ENCODE measurements around the gene ISM1. TPM values are rescaled to one million over a fixed set of nuclear protein-coding genes. Genes with fewer than 3 reads are reported as not detected.

The ISM1 gene
- total and polyA plus RNA-seq, 2 of the 13 experiments (the other 11 are each of a cell fraction or from before 2014, with no cell fraction given), result 0.40 to 1.4 TPM

- no peak for TF ChIP-seq PHB2 (IDR thresholded peaks at IDR 0.05; ENCODE audit: partially characterized antibody)
- no peak for TF ChIP-seq MAFK (conservative IDR thresholded peaks at IDR 0.05 in 1 of 2, IDR thresholded peaks at IDR 0.05 in 1 of 2; ENCODE audit: low read length in 2 of 2)
- TF ChIP-seq SOX6 (IDR thresholded peaks at IDR 0.05), result no peak
- peak; percentile 39; the same call in 1 of the 2 replicates for TF ChIP-seq SOX6 (CRISPR knock-in tag; IDR thresholded peaks at IDR 0.05)
- peak; percentile 98 for TF ChIP-seq ZNF776 (CRISPR knock-in tag; IDR thresholded peaks at IDR 0.05)
- TF ChIP-seq SALL2 (CRISPR knock-in tag; IDR thresholded peaks at IDR 0.05), result peak; percentile 77
- TF ChIP-seq ZBTB44 (CRISPR knock-in tag; IDR thresholded peaks at IDR 0.05), result peak; percentile 56; the same call in 1 of the 2 replicates
- no peak for TF ChIP-seq ZNF652 (CRISPR knock-in tag; IDR thresholded peaks at IDR 0.05; ENCODE audit: borderline replicate concordance, low read depth)
- TF ChIP-seq MAF1 (CRISPR knock-in tag; IDR thresholded peaks at IDR 0.05; ENCODE audit: borderline replicate concordance), result peak; percentile 88; the same call in 1 of the 2 replicates
- TF ChIP-seq TOE1 (CRISPR knock-in tag; IDR thresholded peaks at IDR 0.05), result no peak
- peak; percentile 30; the same call in 1 of the 2 replicates for TF ChIP-seq E2F5 (CRISPR knock-in tag; conservative IDR thresholded peaks at IDR 0.05)
- peak; percentile 53; the same call in 1 of the 2 replicates for TF ChIP-seq ZBTB7B (CRISPR knock-in tag; IDR thresholded peaks at IDR 0.05)
- TF ChIP-seq HNRNPH1 (optimal IDR thresholded peaks at IDR 0.05; ENCODE audit: low read depth, low read length), result no peak
- TF ChIP-seq ZNF451 (CRISPR knock-in tag; IDR thresholded peaks at IDR 0.05), result peak; percentile 85
- no peak for TF ChIP-seq PLRG1 (conservative IDR thresholded peaks at IDR 0.05)
- 0 out of 2 replicates have a peak, but pooled peaks have one; percentile 11 for TF ChIP-seq MYNN (CRISPR knock-in tag; IDR thresholded peaks at IDR 0.05; ENCODE audit: low read depth)
- peak in 1 of 2 experiments; percentile 76; a peak in 2 of 4 replicates for TF ChIP-seq KLF16 (CRISPR knock-in tag; IDR thresholded peaks at IDR 0.05)
- TF ChIP-seq SP140L (CRISPR knock-in tag; IDR thresholded peaks at IDR 0.05; ENCODE audit: borderline replicate concordance), result 0 out of 2 replicates have a peak, but pooled peaks have one; percentile 9
- TF ChIP-seq CENPBD1 (CRISPR knock-in tag; IDR thresholded peaks at IDR 0.05; ENCODE audit: borderline replicate concordance, low read depth), result no peak
- TF ChIP-seq FOXO4 (CRISPR knock-in tag; conservative IDR thresholded peaks at IDR 0.05), result peak; percentile 93; the same call in 1 of the 2 replicates
- no peak for TF ChIP-seq ZNF619 (CRISPR knock-in tag; IDR thresholded peaks at IDR 0.05)
- TF ChIP-seq SIX1 (CRISPR knock-in tag; IDR thresholded peaks at IDR 0.05; ENCODE audit: borderline replicate concordance), result no peak
- TF ChIP-seq NCOA2 (CRISPR knock-in tag; IDR thresholded peaks at IDR 0.05), result no peak; the same call in 1 of the 2 replicates
Measured at GRCh38 chr20:13220194-13220903, 725 bp upstream of the ISM1 start (continued).

Data from HepG2 (cell line).